GM10248 (cell line): ENCODE data around the gene SPRED2.

ENCODE experiments used
- CTCF ChIA-PET: fragments of 300-600 bp; sonication (Branson Sonifier 250); formaldehyde crosslinking; extraction: SDS; loops from one replicate; lab custom pipeline; 2021; ENCODE audit warnings: antibody characterized with exemption; lab: Yijun Ruan, JAX
- POLR2A ChIA-PET: fragments of 350-650 bp; sonication (Branson Sonifier 250); formaldehyde crosslinking; extraction: SDS; loops from one replicate; lab custom pipeline; 2020; ENCODE audit warnings: antibody characterized with exemption; lab: Yijun Ruan, JAX
- DNase-seq: peaks from one replicate; pipeline ENCODE4 v3.0.0; 2012; ENCODE audit errors: extremely low spot score
- TF ChIP-seq, protein P1 (sequence below): IDR thresholded peaks from 2 replicates; pipeline ENCODE4 v1.5.1; 2012; ENCODE audit warnings: mild to moderate bottlenecking, low read depth; ENCODE audit errors: extremely low read depth, missing control alignments, control extremely low read depth

SPRED2 gene, protein sequence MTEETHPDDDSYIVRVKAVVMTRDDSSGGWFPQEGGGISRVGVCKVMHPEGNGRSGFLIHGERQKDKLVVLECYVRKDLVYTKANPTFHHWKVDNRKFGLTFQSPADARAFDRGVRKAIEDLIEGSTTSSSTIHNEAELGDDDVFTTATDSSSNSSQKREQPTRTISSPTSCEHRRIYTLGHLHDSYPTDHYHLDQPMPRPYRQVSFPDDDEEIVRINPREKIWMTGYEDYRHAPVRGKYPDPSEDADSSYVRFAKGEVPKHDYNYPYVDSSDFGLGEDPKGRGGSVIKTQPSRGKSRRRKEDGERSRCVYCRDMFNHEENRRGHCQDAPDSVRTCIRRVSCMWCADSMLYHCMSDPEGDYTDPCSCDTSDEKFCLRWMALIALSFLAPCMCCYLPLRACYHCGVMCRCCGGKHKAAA

DNA sequence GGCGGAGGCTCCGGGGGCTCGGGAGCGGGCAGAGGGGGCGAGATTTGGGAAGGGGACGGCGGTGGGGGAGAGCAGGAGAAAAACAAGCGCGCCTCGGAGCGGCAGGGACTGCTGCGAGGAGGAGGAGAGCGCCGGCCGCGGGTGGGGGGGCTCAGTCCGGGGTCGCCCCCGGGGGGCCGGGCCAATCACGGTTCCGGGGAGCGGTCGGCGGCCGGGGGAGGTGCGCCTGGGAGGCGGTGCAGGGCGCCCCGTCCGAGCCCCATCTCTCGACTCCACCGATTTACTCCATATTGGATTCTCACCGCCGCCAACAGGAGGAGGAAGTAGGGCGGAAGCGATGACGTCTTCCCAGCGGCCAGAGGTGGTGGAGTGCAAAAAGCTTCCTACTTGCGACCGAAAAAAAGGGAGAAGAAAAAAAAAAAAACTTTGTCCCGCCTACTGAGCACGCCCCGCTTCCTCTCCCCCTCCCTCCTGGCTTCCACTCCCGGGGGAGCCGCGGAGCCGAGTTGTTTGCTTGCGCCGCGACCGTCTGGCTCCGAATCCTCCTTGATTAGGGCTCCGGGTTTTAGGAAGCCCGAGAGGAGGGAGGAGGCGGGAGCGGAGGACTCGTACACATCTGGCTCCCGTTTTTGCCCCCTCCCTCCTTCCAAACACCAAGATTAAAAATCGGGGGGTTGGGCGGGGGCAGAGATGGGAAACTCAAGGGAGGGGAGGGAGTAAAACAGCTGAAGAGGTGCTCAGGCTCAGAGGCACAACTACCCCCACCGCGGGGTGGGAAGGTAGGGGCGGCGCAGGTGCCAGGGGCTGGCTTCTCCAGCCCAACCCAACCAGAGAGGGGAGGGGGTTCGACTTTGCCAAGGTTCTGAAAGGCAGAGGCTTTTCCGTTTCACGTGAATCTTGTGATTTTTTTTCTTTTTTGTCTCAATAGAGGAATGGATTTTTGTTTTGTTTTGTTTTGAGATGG lies at the start of gene SPRED2:
Gene SPRED2 (minus strand): TSS at position 373 of the 964 bp plus-strand sequence. CDS start 612 bp downstream, outside the sequence.
- peak; percentile 72 for DNase-seq
- CTCF ChIA-PET, result no interaction called here
- TF ChIP-seq, protein P1, sequence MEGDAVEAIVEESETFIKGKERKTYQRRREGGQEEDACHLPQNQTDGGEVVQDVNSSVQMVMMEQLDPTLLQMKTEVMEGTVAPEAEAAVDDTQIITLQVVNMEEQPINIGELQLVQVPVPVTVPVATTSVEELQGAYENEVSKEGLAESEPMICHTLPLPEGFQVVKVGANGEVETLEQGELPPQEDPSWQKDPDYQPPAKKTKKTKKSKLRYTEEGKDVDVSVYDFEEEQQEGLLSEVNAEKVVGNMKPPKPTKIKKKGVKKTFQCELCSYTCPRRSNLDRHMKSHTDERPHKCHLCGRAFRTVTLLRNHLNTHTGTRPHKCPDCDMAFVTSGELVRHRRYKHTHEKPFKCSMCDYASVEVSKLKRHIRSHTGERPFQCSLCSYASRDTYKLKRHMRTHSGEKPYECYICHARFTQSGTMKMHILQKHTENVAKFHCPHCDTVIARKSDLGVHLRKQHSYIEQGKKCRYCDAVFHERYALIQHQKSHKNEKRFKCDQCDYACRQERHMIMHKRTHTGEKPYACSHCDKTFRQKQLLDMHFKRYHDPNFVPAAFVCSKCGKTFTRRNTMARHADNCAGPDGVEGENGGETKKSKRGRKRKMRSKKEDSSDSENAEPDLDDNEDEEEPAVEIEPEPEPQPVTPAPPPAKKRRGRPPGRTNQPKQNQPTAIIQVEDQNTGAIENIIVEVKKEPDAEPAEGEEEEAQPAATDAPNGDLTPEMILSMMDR, result no peak
- POLR2A ChIA-PET, result interaction anchor here (1.4 kb wide), 1 partner anchor 205 kb away, joined by 9 read pairs; the partner anchor contains the start of gene ACTR2

DNA sequence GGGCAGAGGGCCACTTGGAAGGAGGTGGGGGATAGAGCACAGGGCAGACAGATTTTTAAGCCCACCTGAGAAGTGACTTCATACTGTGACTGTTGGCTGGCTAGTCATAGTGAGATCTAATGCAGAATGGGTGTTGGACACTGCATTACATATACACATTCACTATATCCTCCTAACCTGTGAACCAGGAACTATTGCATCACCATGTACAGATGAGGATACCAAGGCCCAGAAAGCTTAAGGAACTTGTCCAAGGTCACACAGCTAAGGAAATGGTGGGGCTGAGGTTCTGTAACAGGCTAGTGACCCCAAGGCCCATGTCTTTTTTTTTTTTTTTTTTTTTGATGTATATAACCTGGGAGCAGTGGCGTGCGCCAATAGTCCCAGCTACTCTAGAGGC lies 49.6 kb upstream of the SPRED2 start:
- POLR2A ChIA-PET, result no interaction called here
- DNase-seq, result no peak
- TF ChIP-seq, protein P1, result no peak
- CTCF ChIA-PET, result no interaction called here

DNA sequence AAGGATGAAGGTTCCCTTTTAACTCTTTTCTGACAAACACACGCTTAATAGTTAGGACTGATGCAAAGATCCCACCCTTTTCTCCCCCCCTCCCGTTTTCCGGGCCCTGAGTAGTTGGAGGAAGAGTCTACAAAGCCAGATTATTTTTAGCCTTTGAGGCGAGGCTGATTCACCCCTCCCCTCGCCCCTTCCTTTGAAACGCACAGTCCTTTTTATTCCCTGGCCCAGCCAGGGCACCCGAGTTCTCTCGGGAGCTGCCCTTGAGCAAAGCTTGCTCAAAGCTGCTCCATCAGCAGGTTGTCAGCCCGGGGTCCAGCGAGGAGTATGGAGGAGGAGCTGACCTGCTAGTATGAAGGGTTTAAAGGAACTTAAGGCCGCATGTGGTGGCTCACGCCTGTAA lies 47.1 kb upstream of the SPRED2 start:
- ChIA-PET CTCF (no interaction called here), POLR2A (no interaction called here)
- TF ChIP-seq, protein P1, result no peak
- no peak for DNase-seq

DNA sequence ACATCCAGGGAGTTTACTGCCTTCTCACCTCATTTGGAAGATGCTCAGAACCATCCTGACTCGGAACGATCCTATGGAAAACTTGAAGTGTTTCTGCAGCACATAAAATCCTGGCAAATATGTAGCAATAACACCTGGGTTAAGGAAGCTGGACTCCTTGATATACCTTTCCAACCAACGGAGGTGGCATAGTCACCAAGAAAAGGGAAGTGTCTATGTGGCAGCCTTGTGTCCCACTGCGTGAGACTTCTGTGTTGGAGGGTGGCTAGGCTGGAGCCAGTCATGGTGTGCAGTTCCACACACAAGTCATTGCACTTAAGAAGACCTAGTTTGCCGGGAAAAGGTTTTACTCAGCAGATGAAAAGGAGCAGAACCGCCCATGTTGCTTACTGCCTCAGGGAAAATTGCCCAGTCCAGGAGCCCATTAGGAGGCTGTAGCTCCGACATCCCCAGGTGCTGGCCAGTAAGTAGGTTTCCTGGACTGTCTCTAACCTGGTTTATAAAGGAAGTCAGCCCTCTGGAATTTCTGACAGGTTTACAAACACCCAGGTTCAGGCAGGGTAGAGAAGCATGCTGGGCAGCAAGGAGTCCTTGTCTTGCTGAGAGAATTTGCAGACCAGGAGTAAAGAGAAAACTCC lies 46.2 kb upstream of the SPRED2 start:
- no peak for DNase-seq
- POLR2A ChIA-PET, result no interaction called here
- TF ChIP-seq, protein P1, result no peak
- CTCF ChIA-PET, result interaction anchor here (0.9 kb wide), 1 partner anchor 19 kb away, joined by 3 read pairs; no protein-coding TSS in a partner anchor

DNA sequence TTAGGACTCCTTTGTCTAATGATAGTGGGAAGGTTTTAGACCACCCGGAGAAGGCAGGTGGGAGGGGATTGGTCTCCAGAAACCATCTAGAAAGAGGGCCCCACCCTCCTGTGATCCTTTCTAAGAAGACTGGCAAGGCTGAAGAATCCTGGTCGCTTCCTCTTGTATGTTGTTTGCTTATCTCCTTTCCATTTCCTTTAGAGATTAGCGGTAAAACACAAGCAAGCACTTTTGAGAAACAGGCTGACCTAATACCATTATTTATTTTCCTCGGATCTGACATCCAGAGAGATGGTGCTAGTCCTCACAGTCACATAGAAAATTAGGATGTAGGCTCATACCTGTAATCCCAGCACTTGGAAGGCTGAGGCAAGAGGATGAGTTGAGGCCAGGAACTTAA lies 45.2 kb upstream of the SPRED2 start:
- no peak for DNase-seq
- TF ChIP-seq, protein P1, result no peak
- POLR2A ChIA-PET, result no interaction called here
- CTCF ChIA-PET, result interaction anchor here (0.9 kb wide), 1 partner anchor 20 kb away, joined by 3 read pairs; no protein-coding TSS in a partner anchor

DNA sequence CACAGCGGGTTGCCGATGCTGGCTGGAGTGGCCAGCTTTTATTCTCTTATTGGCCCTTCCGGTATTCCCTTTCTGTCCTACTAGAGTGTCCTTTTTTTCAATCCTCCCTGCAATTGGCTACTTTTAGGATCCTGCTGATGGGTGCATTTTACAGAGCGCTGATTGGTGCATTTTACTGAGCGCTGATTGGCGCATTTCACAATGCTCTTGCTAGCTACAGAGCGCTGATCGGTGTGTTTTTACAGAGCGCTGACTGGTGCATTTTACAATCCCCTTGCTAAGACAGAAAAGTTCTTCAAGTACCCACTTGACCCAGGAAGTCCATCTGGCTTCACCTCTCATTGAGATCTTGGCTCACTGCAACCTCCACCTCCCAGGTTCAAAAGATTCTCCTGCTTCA lies 44.4 kb upstream of the SPRED2 start:
- CTCF ChIA-PET, result interaction anchor here (1.6 kb wide), 1 partner anchor 47 kb away, joined by 3 read pairs; no protein-coding TSS in a partner anchor
- POLR2A ChIA-PET, result no interaction called here
- TF ChIP-seq, protein P1, result no peak
- no peak for DNase-seq
